ENCODE results near the gene KANSL1.

DNA sequence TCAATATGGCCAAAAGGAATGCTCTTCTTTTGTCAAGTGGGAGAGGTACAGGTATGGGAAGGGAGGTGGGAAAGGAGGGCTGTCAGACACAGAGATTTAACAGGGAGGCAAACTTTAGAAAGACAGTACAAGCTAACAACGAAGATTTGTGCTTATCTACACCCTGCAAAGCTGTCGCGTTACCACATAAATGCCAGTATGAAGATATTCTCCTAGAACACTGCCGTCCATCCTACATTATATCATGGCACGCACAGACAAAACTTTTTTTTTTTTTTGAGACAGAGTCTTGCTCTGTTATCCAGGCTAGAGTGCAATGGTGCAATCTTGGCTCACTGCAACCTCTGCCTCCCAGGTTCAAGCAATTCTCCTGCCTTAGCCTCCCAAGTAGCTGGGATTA, 143.6 kb downstream of the KANSL1 start:
- TF ChIP-seq, protein P1, sequence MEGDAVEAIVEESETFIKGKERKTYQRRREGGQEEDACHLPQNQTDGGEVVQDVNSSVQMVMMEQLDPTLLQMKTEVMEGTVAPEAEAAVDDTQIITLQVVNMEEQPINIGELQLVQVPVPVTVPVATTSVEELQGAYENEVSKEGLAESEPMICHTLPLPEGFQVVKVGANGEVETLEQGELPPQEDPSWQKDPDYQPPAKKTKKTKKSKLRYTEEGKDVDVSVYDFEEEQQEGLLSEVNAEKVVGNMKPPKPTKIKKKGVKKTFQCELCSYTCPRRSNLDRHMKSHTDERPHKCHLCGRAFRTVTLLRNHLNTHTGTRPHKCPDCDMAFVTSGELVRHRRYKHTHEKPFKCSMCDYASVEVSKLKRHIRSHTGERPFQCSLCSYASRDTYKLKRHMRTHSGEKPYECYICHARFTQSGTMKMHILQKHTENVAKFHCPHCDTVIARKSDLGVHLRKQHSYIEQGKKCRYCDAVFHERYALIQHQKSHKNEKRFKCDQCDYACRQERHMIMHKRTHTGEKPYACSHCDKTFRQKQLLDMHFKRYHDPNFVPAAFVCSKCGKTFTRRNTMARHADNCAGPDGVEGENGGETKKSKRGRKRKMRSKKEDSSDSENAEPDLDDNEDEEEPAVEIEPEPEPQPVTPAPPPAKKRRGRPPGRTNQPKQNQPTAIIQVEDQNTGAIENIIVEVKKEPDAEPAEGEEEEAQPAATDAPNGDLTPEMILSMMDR (conservative IDR thresholded peaks at IDR 0.05 in 1 of 2, IDR thresholded peaks at IDR 0.05 in 1 of 2; ENCODE audit: extremely low read depth in 1 of 2, insufficient read depth in 1 of 2, low read depth in 1 of 2, low read length in 2 of 2) = no peak
- no peak for TF ChIP-seq EZH2 (IDR thresholded peaks at IDR 0.05; ENCODE audit: borderline replicate concordance, low read length)
